ENCODE data around the gene CTU2.

CTU2 gene

DNA sequence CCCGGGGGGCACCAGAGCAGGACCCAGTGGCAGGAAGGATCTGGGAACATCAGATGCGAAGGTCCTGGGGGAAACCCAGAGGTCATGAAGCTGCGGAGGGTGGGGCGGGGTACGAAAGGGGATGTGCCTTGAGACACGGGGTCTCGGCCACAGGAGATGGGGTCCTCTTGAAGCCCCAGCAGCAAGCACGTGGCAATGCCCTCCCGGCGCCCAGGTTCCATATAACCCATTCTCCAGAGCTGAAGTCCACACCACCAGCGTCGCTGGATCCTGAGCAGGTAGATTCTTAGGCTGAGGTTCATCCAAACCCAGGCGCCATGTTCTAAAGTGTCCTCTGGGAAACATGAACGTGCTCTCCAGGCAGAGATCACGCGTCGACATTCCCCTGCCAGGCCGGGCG, 57.8 kb downstream of the CTU2 start:
- DNase-seq, result no peak

DNA sequence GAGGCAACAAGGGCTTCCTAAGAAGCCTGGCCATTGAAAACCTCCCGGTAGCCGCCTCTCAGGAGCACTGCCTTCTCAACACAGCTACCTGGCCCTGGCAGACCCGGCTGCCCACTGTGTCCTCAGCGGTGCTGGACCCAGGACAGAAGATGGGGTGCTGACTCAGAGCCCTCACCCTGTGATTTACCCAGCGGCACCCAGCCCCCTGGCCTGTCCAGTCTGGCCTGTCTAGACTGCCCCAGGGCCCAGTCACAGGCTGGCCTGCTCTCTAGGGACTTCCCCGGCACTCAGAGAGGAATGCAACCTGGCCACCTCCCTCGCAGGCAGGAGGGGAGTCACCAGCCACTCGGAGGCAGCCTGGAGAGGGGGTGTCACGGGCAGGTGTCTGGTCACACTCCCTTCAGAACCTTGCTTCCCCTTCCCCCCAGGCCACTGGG, 58.6 kb downstream of the CTU2 start:
- DNase-seq, result no peak

Measured in hippocampal formation (tissue), 2 donors.